SU-DHL-6 (cell line): Measurements from ENCODE around the gene LEKR1.

Experiments
- H2AFZ ChIP-seq: fragments of 200-600 bp; sonication (generic); 2 replicates; pipeline ENCODE4 v1.6.1; 2014; ENCODE audit warnings: low read depth, mild to moderate bottlenecking, moderate library complexity, mixed read lengths, antibody characterized with exemption, low read length; ENCODE audit not compliant: severe bottlenecking
- H3F3A ChIP-seq: fragments of 200-600 bp; shearing (Covaris generic); 2 replicates; pipeline ENCODE4 v1.6.0; 2016; ENCODE audit warnings: antibody characterized with exemption, mild to moderate bottlenecking; ENCODE audit not compliant: insufficient read depth
- H3K27ac ChIP-seq: fragments of 200-600 bp; sonication (generic); 2 replicates; pipeline ENCODE4 v1.5.1; 2016; ENCODE audit warnings: low read depth, mild to moderate bottlenecking, low read length, moderate library complexity, mixed read lengths
- H3K27me3 ChIP-seq: fragments of 200-600 bp; sonication (generic), shearing (Covaris generic); 2 replicates; pipeline ENCODE4 v1.6.0; 2014; ENCODE audit warnings: mild to moderate bottlenecking, low read length
- H3K36me3 ChIP-seq: fragments of 200-600 bp; sonication (generic); 2 replicates; pipeline ENCODE4 v1.6.1; 2014; ENCODE audit warnings: mild to moderate bottlenecking, low read length, mixed read lengths
- H3K4me2 ChIP-seq: fragments of 300-600, 200-600 bp; shearing (Covaris generic), sonication (generic); 2 replicates; pipeline ENCODE4 v1.6.0; 2014; ENCODE audit warnings: low read length, low read depth, mild to moderate bottlenecking; ENCODE audit not compliant: poor library complexity, severe bottlenecking
- H3K4me3 ChIP-seq: fragments of 200-600 bp; sonication (generic); 2 replicates; pipeline ENCODE4 v1.5.1; 2014; ENCODE audit warnings: antibody characterized with exemption, low read length, mild to moderate bottlenecking, mixed read lengths; ENCODE audit not compliant: insufficient read depth, poor library complexity, severe bottlenecking
- H3K79me2 ChIP-seq: fragments of 200-600 bp; sonication (generic); 2 replicates; pipeline ENCODE4 v1.6.1; 2014; ENCODE audit warnings: mild to moderate bottlenecking, low read length, moderate library complexity; ENCODE audit not compliant: insufficient read depth
- H3K9ac ChIP-seq: fragments of 200-600 bp; sonication (generic); 2 replicates; pipeline ENCODE4 v1.7.0; 2014; ENCODE audit warnings: mild to moderate bottlenecking, low read length
- H3K9me2 ChIP-seq: fragments of 200-600 bp; sonication (generic); replicated peaks from 2 replicates; pipeline ENCODE4 v1.6.1; 2014; ENCODE audit warnings: low read length; ENCODE audit not compliant: insufficient read depth
- H3K9me3 ChIP-seq: fragments of 200-600 bp; sonication (generic); 2 replicates; pipeline ENCODE4 v1.6.1; 2014; ENCODE audit warnings: low read length, mixed read lengths; ENCODE audit not compliant: insufficient read depth
- H4K20me1 ChIP-seq: fragments of 200-600 bp; sonication (generic); 2 replicates; pipeline ENCODE4 v1.6.1; 2014; ENCODE audit warnings: low read depth, mild to moderate bottlenecking, antibody characterized with exemption, low read length, moderate library complexity, mixed read lengths
- EZH2phosphoT487 ChIP-seq: fragments of 200-600 bp; sonication (generic), shearing (Covaris generic); conservative IDR thresholded peaks from 2 replicates; pipeline ENCODE4 v1.6.1; 2018; ENCODE audit warnings: mild to moderate bottlenecking, antibody characterized with exemption, low read length, moderate library complexity, mixed read lengths
- TF ChIP-seq, protein P1 (sequence below): fragments of 200-600 bp; sonication (generic); IDR thresholded peaks from one replicate; pipeline ENCODE4 v1.5.1; 2017; ENCODE audit warnings: antibody characterized with exemption, mild to moderate bottlenecking, low read length, moderate library complexity; ENCODE audit not compliant: insufficient read depth, poor library complexity, severe bottlenecking

LEKR1 gene

DNA sequence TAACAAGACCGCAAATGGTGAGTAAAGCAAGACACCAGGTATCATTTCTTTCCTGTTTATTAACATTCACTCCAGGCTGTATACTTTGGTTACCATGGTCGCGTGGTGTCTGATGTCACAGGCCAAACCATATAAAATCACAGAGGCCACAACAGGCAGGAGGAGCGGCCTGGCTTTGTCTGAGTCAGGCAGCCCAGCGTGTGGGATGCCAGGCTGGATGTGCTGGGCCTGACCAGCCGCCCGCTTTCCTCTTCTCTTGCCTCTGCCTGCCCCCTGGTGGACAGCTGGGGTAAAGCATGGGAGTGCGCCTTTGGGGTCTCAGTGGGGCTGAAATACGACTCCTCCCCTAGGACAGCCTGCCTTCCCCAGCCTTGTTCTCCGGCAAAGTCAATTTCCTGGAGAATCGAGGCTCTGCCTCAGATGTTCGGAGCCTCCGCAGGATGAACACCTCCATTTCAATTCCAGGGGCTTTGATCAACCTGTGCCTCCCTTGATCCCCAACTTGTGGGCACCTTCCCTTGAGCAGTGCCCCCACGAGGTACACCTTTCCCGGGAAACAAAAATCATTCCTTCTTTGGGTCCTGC, 255.6 kb downstream of the LEKR1 start:
- Histone ChIP-seq H3K79me2 (no peaks in the 10 kb centered on the region), H3K4me2 (no peak overlapping the region), H3K9me2 (no peaks in the 10 kb centered on the region), H3K9me3 (no peaks in the 10 kb centered on the region), H3K27ac (no peak overlapping the region), H4K20me1 (no peaks in the 10 kb centered on the region), H2AFZ (peak overlapping the region; percentile 36), H3K27me3 (no peaks in the 10 kb centered on the region), H3K9ac (peak overlapping the region; percentile 12; the same call in 1 of the 2 replicates), H3F3A (0 out of 2 replicates have a peak, but pooled peaks cover 3% of the 10 kb centered on the region), H3K36me3 (no peaks in the 10 kb centered on the region), H3K4me3 (no peak overlapping the region)
- no peak for TF ChIP-seq EZH2phosphoT487
- TF ChIP-seq, protein P1, sequence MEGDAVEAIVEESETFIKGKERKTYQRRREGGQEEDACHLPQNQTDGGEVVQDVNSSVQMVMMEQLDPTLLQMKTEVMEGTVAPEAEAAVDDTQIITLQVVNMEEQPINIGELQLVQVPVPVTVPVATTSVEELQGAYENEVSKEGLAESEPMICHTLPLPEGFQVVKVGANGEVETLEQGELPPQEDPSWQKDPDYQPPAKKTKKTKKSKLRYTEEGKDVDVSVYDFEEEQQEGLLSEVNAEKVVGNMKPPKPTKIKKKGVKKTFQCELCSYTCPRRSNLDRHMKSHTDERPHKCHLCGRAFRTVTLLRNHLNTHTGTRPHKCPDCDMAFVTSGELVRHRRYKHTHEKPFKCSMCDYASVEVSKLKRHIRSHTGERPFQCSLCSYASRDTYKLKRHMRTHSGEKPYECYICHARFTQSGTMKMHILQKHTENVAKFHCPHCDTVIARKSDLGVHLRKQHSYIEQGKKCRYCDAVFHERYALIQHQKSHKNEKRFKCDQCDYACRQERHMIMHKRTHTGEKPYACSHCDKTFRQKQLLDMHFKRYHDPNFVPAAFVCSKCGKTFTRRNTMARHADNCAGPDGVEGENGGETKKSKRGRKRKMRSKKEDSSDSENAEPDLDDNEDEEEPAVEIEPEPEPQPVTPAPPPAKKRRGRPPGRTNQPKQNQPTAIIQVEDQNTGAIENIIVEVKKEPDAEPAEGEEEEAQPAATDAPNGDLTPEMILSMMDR, result peak; percentile 72

DNA sequence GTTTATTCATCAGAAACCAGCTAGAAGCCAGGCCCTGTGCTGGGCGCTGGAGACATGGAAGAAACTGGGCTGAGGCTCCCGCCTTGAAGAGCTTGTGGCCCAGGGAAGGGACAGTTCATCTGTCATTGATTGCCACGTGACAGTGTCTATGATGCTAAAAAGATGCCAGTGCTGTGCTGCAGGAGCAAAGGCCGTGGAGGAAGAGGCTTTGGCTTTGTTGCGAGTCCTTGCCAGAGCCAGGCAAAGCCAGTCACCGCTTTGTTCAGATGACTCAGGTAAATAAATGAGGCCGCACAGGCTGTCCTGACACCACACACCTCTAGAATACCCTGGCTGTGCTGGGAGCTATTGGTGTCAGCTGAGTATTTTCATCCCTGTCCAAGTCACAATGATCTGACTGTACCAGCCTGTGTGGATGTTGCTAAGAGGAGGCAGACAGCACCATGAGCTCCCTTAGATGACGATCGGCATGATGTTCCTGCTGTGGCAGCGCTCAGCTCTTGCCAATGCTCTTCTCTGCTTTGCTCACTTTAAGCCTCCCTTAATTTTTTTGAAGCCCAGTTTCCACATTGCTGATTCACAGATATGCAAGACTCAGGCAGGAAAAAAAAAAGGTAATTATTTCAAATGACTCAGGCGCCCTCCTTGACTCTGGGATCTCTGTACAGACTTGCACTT, 256.3 kb downstream of the LEKR1 start:
- no peak for TF ChIP-seq EZH2phosphoT487
- TF ChIP-seq, protein P1, result no peak
- Histone ChIP-seq H3K27ac (no peak overlapping the region), H3K36me3 (no peaks in the 10 kb centered on the region), H3K4me3 (no peak overlapping the region), H3K9ac (peak overlapping the region; percentile 12; the same call in 1 of the 2 replicates), H3F3A (0 out of 2 replicates have a peak, but pooled peaks cover 3% of the 10 kb centered on the region), H2AFZ (peak overlapping the region; percentile 36), H3K27me3 (no peaks in the 10 kb centered on the region), H3K9me3 (no peaks in the 10 kb centered on the region), H4K20me1 (no peaks in the 10 kb centered on the region), H3K79me2 (no peaks in the 10 kb centered on the region), H3K9me2 (no peaks in the 10 kb centered on the region), H3K4me2 (no peak overlapping the region)

DNA sequence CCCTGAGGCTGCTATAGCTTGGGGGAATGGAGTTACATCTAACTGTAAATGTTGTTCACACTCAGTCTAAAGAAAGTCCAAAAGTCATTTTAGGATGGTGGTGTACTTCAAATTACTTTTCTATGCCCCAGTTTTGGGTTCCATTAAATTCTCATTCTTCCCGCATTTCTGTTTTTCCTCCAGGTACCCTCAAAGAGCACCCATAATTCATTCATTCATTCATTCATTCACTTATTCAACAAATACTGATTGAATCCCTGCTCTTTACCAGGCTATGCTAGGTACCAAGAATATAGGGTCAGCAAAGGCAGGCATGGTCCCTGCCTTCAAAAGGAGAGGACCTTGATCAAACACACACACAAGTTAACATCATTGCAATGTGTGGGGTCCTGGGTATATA, 257.7 kb downstream of the LEKR1 start:
- no peak overlapping the region for H3K27ac ChIP-seq
- no peaks in the 10 kb centered on the region for H3K9me3 ChIP-seq
- H3K27me3 ChIP-seq, result no peaks in the 10 kb centered on the region
- TF ChIP-seq EZH2phosphoT487, result no peak
- TF ChIP-seq, protein P1, result no peak
- H3K4me3 ChIP-seq, result no peak overlapping the region
- H2AFZ ChIP-seq, result no peak overlapping the region
- H3K4me2 ChIP-seq, result no peak overlapping the region
- H3K9me2 ChIP-seq, result no peaks in the 10 kb centered on the region
- no peaks in the 10 kb centered on the region for H3K36me3 ChIP-seq
- no peak overlapping the region for H3K9ac ChIP-seq
- no peaks in the 10 kb centered on the region for H4K20me1 ChIP-seq
- 0 out of 2 replicates have a peak, but pooled peaks cover 5% of the 10 kb centered on the region for H3F3A ChIP-seq
- H3K79me2 ChIP-seq, result no peaks in the 10 kb centered on the region
